ENCODE data around the gene SH3BP1. TPM values are rescaled to one million over a fixed set of nuclear protein-coding genes. Genes with fewer than 3 reads are reported as not detected.

SH3BP1 gene
- total RNA-seq, 4 donors from 2014 or later, result 53.1 to 158 (median 84.7) TPM

DNA sequence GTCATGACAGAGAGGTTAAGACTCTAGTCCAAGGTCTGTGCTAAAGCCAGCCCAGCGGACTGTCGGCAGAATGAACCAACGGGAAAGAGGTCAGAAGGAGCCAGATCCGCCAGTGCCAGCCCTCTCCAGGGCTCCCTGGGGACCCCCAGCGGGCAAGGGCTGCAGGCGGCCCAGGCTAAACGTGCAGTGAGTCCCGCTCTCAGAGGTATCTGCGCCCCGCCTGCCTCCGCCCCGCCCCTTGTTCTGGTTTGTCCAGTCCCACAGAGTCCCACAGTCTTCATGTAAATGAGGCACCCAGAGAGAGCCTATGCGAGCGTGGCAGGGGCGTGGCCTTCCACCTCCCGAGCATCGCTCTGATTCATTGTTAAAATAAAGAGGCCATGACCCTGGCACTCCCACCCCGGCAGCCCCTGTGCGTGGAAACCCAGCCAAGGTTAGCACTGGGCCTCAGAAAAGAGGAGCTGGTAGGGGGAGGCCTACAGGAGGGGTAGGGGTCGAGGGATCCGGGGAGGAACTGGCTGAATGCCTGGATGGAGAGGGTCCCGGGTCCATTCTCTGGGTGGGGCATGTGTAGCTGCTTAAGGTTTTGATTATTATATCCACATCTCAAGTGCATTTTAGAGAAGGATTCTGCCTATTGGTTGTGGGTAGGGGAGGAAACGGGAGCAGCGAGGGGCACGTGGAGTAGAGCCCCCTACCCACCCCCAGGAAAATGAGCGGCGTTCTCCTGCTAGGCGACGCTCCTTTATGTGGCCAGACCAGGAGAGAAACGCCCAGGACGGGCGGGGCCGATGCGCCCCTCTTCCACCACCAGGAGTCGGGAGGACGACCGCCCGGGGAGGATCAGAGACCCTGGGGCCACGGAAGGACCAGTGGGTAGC is 57.4 kb downstream of the SH3BP1 start, which contains the start of gene TRIOBP:
Gene TRIOBP (plus strand): TSS at position 392 of the 881 bp plus-strand sequence. CDS start 4,318 bp downstream, outside the sequence.
- in situ Hi-C loops (cut with MboI; ENCODE audit: low pct_ligation_motif_present in 1 of 4, low pct_unique_long_range_greater_than_20kb in 1 of 4, low sequenced_read_pairs in 3 of 4) (loop anchor here in 1 of 4 donors (25.0 kb wide), 1 partner anchor 90 kb away; no protein-coding TSS in a partner anchor), intact Hi-C loops (cut with DNase I; ENCODE audit: low total_unique reads) (no loop called here)
- Histone ChIP-seq H3K27ac (peak within 1 kb of the TSS; percentile 18 to 63 (median 42)), H3K4me1 (peaks cover 0 to 22% (median 13%) of the 10 kb centered on the region in 4 donors), H3K36me3 (peaks cover 0 to 10% (median under 1%) of the 10 kb centered on the region in 4 donors), H3K4me3 (peak within 1 kb of the TSS in 1 of 4 donors; percentile 24), H3K27me3 (no peaks in the 10 kb centered on the region), H3K9me3 (no peaks in the 10 kb centered on the region)
- TF ChIP-seq POLR2AphosphoS5 (IDR thresholded peaks at IDR 0.05) (peak in 1 of 3 donors; percentile 57), POLR2A (IDR thresholded peaks at IDR 0.05) (no peak), EP300 (IDR thresholded peaks at IDR 0.05; ENCODE audit: low read depth) (no peak)
- TF ChIP-seq, protein P1, sequence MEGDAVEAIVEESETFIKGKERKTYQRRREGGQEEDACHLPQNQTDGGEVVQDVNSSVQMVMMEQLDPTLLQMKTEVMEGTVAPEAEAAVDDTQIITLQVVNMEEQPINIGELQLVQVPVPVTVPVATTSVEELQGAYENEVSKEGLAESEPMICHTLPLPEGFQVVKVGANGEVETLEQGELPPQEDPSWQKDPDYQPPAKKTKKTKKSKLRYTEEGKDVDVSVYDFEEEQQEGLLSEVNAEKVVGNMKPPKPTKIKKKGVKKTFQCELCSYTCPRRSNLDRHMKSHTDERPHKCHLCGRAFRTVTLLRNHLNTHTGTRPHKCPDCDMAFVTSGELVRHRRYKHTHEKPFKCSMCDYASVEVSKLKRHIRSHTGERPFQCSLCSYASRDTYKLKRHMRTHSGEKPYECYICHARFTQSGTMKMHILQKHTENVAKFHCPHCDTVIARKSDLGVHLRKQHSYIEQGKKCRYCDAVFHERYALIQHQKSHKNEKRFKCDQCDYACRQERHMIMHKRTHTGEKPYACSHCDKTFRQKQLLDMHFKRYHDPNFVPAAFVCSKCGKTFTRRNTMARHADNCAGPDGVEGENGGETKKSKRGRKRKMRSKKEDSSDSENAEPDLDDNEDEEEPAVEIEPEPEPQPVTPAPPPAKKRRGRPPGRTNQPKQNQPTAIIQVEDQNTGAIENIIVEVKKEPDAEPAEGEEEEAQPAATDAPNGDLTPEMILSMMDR (IDR thresholded peaks at IDR 0.05), result peak; percentile 42 to 74 (median 48)
- 10 to 26% methylated on average over 2 to 36 of the region's 39 CpGs for WGBS, 2 donors (ENCODE audit: low coverage in 1 of 2)
- DNase-seq, result peak; percentile 95

DNA sequence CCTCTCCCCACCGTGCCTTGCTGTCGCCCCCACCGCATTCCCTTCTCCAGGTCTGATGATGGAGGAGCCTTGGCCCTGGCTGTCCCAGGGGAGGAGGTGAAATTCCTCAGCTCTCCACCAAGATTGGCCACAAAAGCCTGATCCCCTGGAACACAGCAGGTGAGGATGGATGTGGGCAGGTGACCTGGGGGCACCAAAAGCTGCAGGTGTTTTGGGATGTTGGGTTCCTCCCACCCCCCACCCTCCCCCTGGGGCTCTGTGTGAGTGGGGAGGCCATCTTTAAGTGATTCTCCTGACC is 58.0 kb downstream of the SH3BP1 start:
- peaks cover 0 to 22% (median 13%) of the 10 kb centered on the region in 4 donors for H3K4me1 ChIP-seq
- WGBS, 2 donors (ENCODE audit: low coverage in 1 of 2), result 68% methylated on average over 3 of the region's 3 CpGs; no CpG with 5 or more reads in 1 of the 2 donors
- intact Hi-C loops (cut with DNase I; ENCODE audit: low total_unique reads) (no loop called here), in situ Hi-C loops (cut with MboI; ENCODE audit: low pct_ligation_motif_present in 1 of 4, low pct_unique_long_range_greater_than_20kb in 1 of 4, low sequenced_read_pairs in 3 of 4) (loop anchor here in 1 of 4 donors (25.0 kb wide), 1 partner anchor 90 kb away; no protein-coding TSS in a partner anchor)
- TF ChIP-seq, protein P1 (IDR thresholded peaks at IDR 0.05), result no peak
- TF ChIP-seq POLR2AphosphoS5 (IDR thresholded peaks at IDR 0.05) (no peak), POLR2A (IDR thresholded peaks at IDR 0.05) (no peak), EP300 (IDR thresholded peaks at IDR 0.05; ENCODE audit: low read depth) (no peak)
- no peaks in the 10 kb centered on the region for H3K9me3 ChIP-seq
- DNase-seq, result no peak
- peaks cover 0 to 4% (median 0%) of the 10 kb centered on the region in 4 donors for H3K36me3 ChIP-seq
- H3K4me3 ChIP-seq, result no peak overlapping the region
- H3K27ac ChIP-seq, result peak overlapping the region in 1 of 4 donors; percentile 17
- no peaks in the 10 kb centered on the region for H3K27me3 ChIP-seq

DNA sequence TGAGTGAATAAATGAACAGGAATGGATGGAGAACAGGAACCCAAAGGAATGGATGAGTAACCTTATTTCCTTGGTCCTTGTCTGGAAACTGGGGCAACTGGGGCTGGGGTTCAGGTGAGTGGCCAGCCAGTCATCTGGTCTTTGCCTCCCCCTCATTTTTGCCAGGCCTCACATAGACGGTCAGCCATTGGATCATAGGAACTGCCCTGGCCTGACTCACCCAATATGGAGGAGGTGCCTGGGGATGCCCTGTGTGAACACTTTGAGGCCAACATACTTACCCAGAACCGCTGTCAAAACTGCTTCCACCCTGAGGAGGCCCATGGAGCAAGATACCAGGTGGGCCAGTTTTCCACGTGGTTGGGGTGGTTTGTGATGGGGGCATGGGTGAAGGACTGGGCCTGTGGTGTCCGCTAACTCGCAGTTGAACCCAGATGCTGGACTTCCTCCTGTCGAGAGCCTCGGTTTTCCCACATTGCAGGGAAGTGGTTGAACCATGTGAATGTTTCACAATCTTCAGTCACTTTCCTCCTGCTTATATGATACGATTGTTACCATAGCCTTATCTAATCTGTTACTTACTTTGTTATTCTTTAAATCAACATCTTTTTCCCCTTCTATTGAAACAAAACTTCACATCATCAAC is 61.8 kb downstream of the SH3BP1 start:
- intact Hi-C loops (cut with DNase I; ENCODE audit: low total_unique reads), result no loop called here
- no peaks in the 10 kb centered on the region for H3K9me3 ChIP-seq
- in situ Hi-C loops (cut with MboI; ENCODE audit: low pct_ligation_motif_present in 1 of 4, low pct_unique_long_range_greater_than_20kb in 1 of 4, low sequenced_read_pairs in 3 of 4), result no loop called here
- TF ChIP-seq POLR2AphosphoS5 (IDR thresholded peaks at IDR 0.05) (no peak), POLR2A (IDR thresholded peaks at IDR 0.05) (no peak), EP300 (IDR thresholded peaks at IDR 0.05; ENCODE audit: low read depth) (no peak)
- TF ChIP-seq, protein P1 (IDR thresholded peaks at IDR 0.05), result no peak
- WGBS, 2 donors (ENCODE audit: low coverage in 1 of 2), result 63 to 69% methylated on average over 6 to 8 of the region's 8 CpGs
- DNase-seq, result no peak
- no peak overlapping the region for H3K4me3 ChIP-seq
- no peak overlapping the region for H3K27ac ChIP-seq
- peaks cover 0 to 13% (median 6%) of the 10 kb centered on the region in 4 donors for H3K4me1 ChIP-seq
- H3K27me3 ChIP-seq, result no peaks in the 10 kb centered on the region
- no peaks in the 10 kb centered on the region for H3K36me3 ChIP-seq

- Histone ChIP-seq H3K27ac (no peak overlapping the region), H3K9me3 (no peaks in the 10 kb centered on the region), H3K4me3 (no peak overlapping the region), H3K27me3 (no peaks in the 10 kb centered on the region), H3K36me3 (no peaks in the 10 kb centered on the region), H3K4me1 (no peaks in the 10 kb centered on the region)
- in situ Hi-C loops (cut with MboI; ENCODE audit: low pct_ligation_motif_present in 1 of 4, low pct_unique_long_range_greater_than_20kb in 1 of 4, low sequenced_read_pairs in 3 of 4) (no loop called here), intact Hi-C loops (cut with DNase I; ENCODE audit: low total_unique reads) (no loop called here)
- WGBS, 2 donors (ENCODE audit: low coverage in 1 of 2), result 81 to 100% methylated on average over 2 to 7 of the region's 7 CpGs
- no peak for DNase-seq
- TF ChIP-seq, protein P1 (IDR thresholded peaks at IDR 0.05), result no peak
- TF ChIP-seq POLR2AphosphoS5 (IDR thresholded peaks at IDR 0.05), result no peak
- no peak for TF ChIP-seq POLR2A (IDR thresholded peaks at IDR 0.05)
- no peak for TF ChIP-seq EP300 (IDR thresholded peaks at IDR 0.05; ENCODE audit: low read depth)
These were observed 64.4 kb downstream of the SH3BP1 start for GRCh38 chr22:37703906-37704305.
